ENCODE data around the gene LSM12.

DNA sequence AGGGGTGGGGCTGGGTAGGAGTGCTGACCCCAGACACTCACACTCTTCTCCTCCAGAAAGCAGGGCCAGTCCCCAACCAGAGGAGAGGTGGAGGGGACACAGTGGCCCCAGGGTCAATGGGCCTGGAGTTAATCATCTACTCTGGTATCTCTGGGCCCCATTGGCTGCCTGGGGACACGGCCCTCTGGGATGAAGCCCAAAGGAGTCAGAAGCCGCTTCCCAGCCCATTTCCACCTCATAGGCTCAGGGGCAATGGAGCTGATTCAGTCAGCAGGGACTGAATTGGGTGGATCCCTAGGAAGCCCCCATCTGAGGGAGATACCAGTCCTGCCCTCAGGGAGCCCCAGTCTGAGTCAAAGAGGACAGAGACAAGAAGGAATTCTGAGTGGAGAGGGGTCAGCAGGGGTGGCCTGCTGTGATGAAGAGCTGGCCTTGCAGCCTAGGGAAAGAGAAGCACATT is 65.0 kb downstream of the LSM12 start:
- no peak for TF ChIP-seq POLR2A (IDR thresholded peaks at IDR 0.05)
- TF ChIP-seq, protein P1, sequence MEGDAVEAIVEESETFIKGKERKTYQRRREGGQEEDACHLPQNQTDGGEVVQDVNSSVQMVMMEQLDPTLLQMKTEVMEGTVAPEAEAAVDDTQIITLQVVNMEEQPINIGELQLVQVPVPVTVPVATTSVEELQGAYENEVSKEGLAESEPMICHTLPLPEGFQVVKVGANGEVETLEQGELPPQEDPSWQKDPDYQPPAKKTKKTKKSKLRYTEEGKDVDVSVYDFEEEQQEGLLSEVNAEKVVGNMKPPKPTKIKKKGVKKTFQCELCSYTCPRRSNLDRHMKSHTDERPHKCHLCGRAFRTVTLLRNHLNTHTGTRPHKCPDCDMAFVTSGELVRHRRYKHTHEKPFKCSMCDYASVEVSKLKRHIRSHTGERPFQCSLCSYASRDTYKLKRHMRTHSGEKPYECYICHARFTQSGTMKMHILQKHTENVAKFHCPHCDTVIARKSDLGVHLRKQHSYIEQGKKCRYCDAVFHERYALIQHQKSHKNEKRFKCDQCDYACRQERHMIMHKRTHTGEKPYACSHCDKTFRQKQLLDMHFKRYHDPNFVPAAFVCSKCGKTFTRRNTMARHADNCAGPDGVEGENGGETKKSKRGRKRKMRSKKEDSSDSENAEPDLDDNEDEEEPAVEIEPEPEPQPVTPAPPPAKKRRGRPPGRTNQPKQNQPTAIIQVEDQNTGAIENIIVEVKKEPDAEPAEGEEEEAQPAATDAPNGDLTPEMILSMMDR (IDR thresholded peaks at IDR 0.05 in 4 of 5, conservative IDR thresholded peaks at IDR 0.05 in 1 of 5) = no peak

Measured in gastrocnemius medialis (tissue), 4 donors.